Stimulated activated CD4-positive, alpha-beta T cell treated with anti-CD3 and anti-CD28 coated beads, Interleukin-2, amount 100 ng/mL, for 4 hours (primary cell): ENCODE data around the gene KCNMA1.

Source experiments
- DNase-seq: peaks from one replicate; pipeline ENCODE4 v3.0.0-alpha.2; 2020; ENCODE audit warnings: low read depth

The KCNMA1 gene

GRCh38 chr10:77328272-77328816 lies 309.3 kb downstream of the KCNMA1 start:
- DNase-seq = no peak

DNA sequence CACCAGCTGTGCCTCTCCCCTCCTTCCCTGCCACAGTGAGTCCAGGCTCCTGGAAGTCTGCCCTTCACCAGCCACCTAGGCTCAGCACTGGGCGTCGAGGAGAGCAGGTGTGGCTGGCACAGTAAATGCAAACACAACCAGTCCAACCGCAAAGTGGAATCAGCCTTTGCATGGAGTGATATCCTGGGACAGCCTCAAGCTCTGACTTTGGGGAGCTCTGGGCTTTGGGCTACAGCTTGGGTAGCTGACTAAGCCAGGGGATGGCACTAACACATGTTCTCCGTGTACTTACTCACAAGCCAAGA lies 312.4 kb downstream of the KCNMA1 start:
- DNase-seq = no peak

- DNase-seq = no peak
These were observed 315.8 kb downstream of the KCNMA1 start for GRCh38 chr10:77321838-77322237.

DNA sequence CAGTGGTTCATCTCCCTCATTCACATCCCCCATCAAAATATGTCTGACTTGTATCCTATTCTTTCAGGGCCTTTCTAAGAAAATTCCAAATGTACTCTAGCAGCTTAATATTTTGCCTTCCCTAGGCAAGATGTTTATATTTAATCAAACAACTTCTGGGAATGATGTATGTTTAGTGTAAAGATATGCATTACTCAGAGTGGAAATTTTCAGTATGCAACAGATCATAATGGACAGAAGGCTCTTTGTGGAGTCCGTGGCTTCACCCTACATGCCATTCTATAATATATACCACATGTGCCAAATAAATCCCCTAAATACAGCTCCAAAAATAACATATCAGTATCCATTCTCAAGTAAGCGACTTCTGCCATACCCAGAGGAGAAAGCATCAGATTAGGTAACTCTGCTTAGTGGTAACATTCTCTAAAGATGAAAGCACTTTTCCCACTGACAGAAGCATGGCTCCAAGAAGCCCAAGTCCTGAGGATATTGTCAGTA lies 316.6 kb downstream of the KCNMA1 start:
- DNase-seq = no peak

GRCh38 chr10:77319557-77319956 lies 318.1 kb downstream of the KCNMA1 start:
- DNase-seq = no peak

GRCh38 chr10:77318739-77319138 lies 318.9 kb downstream of the KCNMA1 start:
- DNase-seq = no peak

DNA sequence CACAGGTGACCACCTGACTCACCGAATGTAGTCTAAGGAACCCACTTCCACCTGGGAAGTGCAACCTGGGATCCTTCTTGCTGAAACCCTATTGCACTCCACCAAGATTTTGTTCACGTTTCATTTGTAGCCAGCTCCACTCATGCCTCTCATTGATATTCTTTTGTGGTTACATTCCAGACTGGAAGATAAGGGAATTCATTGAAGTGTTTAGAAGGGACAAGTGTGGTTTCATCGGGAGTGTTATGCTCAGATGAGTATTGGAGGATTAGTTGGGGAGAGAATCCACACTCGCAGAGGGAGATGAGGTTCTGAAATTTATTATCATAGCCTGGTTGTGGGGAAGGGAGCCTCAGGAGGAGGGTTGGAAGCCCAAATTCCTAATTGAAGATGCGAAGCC lies 320.4 kb downstream of the KCNMA1 start:
- no peak for DNase-seq

DNA sequence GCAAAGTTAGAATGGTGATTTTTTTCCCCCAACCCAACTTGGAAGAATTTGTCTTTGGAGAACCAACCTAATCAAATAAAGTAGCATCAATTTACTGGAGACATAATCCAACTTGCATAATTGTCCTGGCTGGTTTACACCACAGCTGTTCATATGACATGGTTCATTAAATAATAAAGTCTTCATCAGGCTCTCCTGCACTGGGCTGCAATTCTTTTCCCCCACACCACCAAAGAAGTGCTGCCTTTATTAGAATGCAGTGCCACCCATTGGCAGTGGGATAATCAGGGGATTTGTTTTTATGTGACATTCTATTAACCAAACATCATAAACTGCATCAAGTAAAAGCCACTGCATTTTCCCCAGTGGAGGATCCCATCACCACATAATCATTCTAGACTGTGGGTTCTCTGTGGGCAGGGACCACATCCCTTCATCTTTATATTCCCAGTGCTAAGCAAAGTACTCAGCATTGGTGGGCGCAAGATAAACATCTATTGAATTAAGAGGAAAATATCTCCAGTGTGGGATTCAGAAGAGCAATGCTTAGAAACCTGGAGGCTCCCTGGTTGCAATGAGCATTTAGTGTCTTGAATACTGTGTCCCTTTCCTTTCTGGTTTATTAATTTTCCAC lies 322.0 kb downstream of the KCNMA1 start:
- no peak for DNase-seq

- DNase-seq = no peak
These were observed 324.4 kb downstream of the KCNMA1 start for GRCh38 chr10:77313066-77313750.

- no peak for DNase-seq
These were observed 326.4 kb downstream of the KCNMA1 start for GRCh38 chr10:77311186-77311585.

DNA sequence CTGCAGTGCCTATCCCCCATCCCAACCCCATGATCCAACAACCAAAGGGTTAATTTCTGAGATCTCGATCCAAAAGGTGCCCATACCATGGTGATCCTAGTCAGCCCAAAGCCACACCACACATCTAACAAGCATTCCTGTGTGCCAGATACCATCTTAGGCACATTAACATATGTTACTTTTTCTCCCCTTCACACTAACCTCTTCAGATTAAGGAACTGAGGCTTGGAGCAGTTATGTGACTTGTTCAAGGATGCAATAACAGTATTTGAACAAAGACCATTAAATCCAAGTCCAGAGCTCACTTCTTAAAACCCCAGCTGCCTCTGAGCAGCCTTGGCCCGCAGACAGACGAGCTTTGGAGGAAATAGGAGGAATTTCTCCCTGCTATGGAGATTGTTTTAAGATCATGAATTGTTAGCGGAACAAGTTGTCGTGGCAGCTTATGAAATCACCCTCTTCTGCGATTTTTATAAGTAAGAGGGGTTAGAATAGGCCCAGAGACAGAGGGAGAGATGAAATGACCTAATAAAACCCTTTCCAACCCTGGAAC lies 327.2 kb downstream of the KCNMA1 start:
- no peak for DNase-seq

DNA sequence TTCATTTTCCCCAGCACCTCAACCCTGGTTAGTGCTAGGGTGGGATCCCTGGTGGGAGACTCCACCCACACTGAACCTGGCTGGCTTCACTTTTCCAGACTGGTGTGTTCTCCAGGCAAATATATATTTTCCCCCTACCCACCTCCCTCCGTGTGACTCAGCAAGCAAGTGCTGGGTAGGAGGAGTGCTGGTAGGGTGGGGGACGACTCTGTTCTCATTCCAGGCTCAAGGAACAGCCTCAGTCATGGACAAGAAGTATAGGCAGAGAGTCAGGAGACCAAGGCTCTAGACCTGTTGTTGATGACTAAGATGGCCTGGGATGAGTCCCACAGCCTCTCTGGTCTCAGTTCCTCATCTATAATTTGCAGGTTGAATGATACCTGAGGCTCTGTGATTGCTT lies 328.1 kb downstream of the KCNMA1 start:
- DNase-seq = no peak

GRCh38 chr10:77309092-77309491 lies 328.5 kb downstream of the KCNMA1 start:
- no peak for DNase-seq

GRCh38 chr10:77308084-77308732 lies 329.4 kb downstream of the KCNMA1 start:
- DNase-seq = no peak

GRCh38 chr10:77306666-77307065 lies 330.9 kb downstream of the KCNMA1 start:
- no peak for DNase-seq

- no peak for DNase-seq
These were observed 331.7 kb downstream of the KCNMA1 start for GRCh38 chr10:77305650-77306632.

DNA sequence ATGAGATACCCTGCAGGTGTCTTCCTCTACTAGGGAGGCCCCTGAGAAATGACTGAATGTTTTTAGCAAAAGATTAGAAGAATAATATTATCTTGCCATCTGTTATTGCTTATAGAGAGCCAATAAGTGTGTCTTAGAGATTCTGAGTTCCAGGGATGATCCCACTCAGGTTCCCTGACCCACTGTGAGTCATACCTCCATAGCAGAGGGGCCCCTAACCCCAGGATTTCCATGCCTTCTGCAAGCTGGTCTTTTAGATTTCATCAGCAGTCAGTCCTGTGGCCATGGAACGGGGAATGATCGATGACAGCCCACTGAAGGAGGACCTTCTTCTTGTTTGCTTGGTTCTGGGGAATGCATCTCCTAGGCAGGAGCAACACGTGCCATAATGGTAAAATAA lies 333.4 kb downstream of the KCNMA1 start:
- no peak for DNase-seq

DNA sequence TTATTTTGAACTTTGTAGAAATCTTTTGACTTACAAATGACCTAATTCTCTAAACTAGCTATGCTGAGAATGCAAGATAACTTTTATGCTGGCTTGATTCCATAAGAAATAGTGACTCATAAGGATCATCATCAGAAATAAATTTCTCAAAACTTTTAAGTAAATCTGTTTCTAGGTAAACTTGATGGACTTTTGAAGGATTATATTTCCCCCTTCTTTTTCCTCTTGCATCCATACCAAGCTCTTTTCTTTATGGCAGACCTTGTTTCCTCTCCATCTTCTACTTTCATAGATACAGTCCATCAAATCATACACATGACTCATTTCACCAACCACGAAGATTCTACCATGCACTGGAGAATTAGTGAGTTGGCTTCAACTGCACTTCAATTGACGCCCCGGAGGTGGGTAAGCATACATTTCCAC lies 336.3 kb downstream of the KCNMA1 start:
- DNase-seq = no peak

- DNase-seq = no peak
These were observed 336.8 kb downstream of the KCNMA1 start for GRCh38 chr10:77300682-77301302.

GRCh38 chr10:77299320-77299719 lies 338.3 kb downstream of the KCNMA1 start:
- no peak for DNase-seq

- DNase-seq = no peak
These were observed 340.2 kb downstream of the KCNMA1 start for GRCh38 chr10:77297393-77297739.
